Gastroesophageal sphincter (tissue), 4 donors: ENCODE results near the gene COL5A2. TPM values are rescaled to one million over a fixed set of nuclear protein-coding genes. Genes with fewer than 3 reads are reported as not detected.

Experiments
- ATAC-seq: fragments of 150-250 bp; one replicate; pipeline ENCODE4 v1.9.1; 2016; ENCODE audit warnings: mild to moderate bottlenecking, moderate library complexity
- H3K27ac ChIP-seq, 4 donors: fragments of 200-600 bp; sonication (generic) in 3 of 4; 1 replicate in 3 of 4; 2 replicates in 1 of 4; pipeline ENCODE4 v1.5.1; 2016 to 2019
- H3K27me3 ChIP-seq: fragments of 200-600 bp; sonication (generic); one replicate; pipeline ENCODE4 v1.5.1; 2019
- H3K36me3 ChIP-seq, 2 donors: fragments of 200-600 bp; sonication (generic); one replicate each; pipeline ENCODE4 v1.5.1; 2019; ENCODE audit warnings: control low read depth in 1 of 2
- H3K4me1 ChIP-seq, 3 donors: fragments of 200-600 bp; sonication (generic); 1 replicate in 2 of 3; 2 replicates in 1 of 3; pipeline ENCODE4 v1.5.1; 2016 to 2019; ENCODE audit warnings: control low read depth in 2 of 3
- H3K4me3 ChIP-seq, 2 donors: fragments of 200-600 bp; sonication (generic); one replicate each; pipeline ENCODE4 v1.5.1; 2019; ENCODE audit warnings: mild to moderate bottlenecking in 1 of 2, moderate library complexity in 1 of 2
- H3K9me3 ChIP-seq, 3 donors: fragments of 200-600 bp; sonication (generic); one replicate each; pipeline ENCODE4 v1.5.1; 2017 to 2019; ENCODE audit warnings: control low read depth in 2 of 3
- EP300 ChIP-seq: sonication (generic); formaldehyde crosslinking; IDR thresholded peaks from one replicate; pipeline ENCODE4 v1.6.1; 2017; ENCODE audit warnings: antibody characterized with exemption, mild to moderate bottlenecking
- POLR2A ChIP-seq, 2 donors: fragments of 450-650 bp; IDR thresholded peaks; one replicate each; pipeline ENCODE4 v1.6.1; 2017; ENCODE audit warnings: antibody characterized with exemption in 2 of 2, mild to moderate bottlenecking in 2 of 2, moderate library complexity in 1 of 2
- POLR2AphosphoS5 ChIP-seq: sonication (generic); formaldehyde crosslinking; IDR thresholded peaks from one replicate; pipeline ENCODE4 v1.6.1; 2017; ENCODE audit warnings: antibody characterized with exemption
- WGBS, 2 donors: methylation state at CpG; one replicate each; pipeline ENCODE4 v1.1.5; 2018; ENCODE audit warnings: low coverage in 1 of 2; 5-methylcytosine and 5-hydroxymethylcytosine counted together
- small RNA-seq, 4 donors: library from RNA; depleted of rRNA; stranded (forward); fragments of <200 nt; gene quantifications; one replicate each; pipeline ENCODE3, GENCODE V24; 2016
- total RNA-seq, 4 donors: library from RNA; depleted of rRNA; stranded (reverse); fragments of >200 nt; gene quantifications; one replicate each; pipeline ENCODE4 v1.1.0, GENCODE V29; 2016
- TF ChIP-seq, protein P1 (sequence below), 4 experiments: fragments of 200-600 bp in 2 of 4; fragments of 450-650 bp in 2 of 4; sonication (generic) in 1 of 4; IDR thresholded peaks; one replicate each; pipeline ENCODE4 v1.5.1; 2017 to 2019; ENCODE audit warnings: antibody characterized with exemption in 4 of 4, mild to moderate bottlenecking in 2 of 4, moderate library complexity in 2 of 4

COL5A2 gene
- total RNA-seq, 4 donors from 2014 or later, result 57.3 to 104 (median 80.9) TPM

DNA sequence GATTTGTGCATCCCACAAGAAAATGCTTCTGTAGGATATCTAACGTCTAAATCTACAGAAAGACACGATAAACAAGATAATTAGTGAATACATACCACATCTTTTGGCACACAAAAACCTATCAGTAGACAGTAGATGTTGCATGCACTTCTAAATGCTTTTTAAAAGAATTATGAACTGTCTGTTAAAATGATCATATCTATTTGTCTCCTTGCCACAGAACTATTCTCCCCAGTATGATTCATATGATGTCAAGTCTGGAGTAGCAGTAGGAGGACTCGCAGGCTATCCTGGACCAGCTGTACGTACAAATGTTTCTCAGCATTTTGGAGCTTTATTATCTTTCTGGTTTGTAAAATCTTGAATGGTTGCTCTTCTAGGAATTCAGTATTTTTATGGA is 192.7 kb downstream of the COL5A2 start:
- peak overlapping the region; percentile 36 to 86 (median 51) for H3K27ac ChIP-seq
- WGBS, 2 donors, result 25 to 46% methylated on average over 4 of the region's 4 CpGs
- H3K4me3 ChIP-seq, result no peak overlapping the region
- no peaks in the 10 kb centered on the region for H3K27me3 ChIP-seq
- H3K4me1 ChIP-seq, result peaks cover 0 to 40% (median 7%) of the 10 kb centered on the region in 3 donors
- no peaks in the 10 kb centered on the region for H3K9me3 ChIP-seq
- H3K36me3 ChIP-seq, result peaks cover 4 to 69% of the 10 kb centered on the region in 2 donors
- ATAC-seq, result no peak
- no peak for TF ChIP-seq POLR2AphosphoS5
- TF ChIP-seq, protein P1, sequence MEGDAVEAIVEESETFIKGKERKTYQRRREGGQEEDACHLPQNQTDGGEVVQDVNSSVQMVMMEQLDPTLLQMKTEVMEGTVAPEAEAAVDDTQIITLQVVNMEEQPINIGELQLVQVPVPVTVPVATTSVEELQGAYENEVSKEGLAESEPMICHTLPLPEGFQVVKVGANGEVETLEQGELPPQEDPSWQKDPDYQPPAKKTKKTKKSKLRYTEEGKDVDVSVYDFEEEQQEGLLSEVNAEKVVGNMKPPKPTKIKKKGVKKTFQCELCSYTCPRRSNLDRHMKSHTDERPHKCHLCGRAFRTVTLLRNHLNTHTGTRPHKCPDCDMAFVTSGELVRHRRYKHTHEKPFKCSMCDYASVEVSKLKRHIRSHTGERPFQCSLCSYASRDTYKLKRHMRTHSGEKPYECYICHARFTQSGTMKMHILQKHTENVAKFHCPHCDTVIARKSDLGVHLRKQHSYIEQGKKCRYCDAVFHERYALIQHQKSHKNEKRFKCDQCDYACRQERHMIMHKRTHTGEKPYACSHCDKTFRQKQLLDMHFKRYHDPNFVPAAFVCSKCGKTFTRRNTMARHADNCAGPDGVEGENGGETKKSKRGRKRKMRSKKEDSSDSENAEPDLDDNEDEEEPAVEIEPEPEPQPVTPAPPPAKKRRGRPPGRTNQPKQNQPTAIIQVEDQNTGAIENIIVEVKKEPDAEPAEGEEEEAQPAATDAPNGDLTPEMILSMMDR (IDR thresholded peaks at IDR 0.05), result no peak

GRCh38 chr2:188984680-188985079 is 194.9 kb downstream of the COL5A2 start:
- Histone ChIP-seq H3K4me1 (peaks cover 0 to 59% (median 9%) of the 10 kb centered on the region in 3 donors), H3K4me3 (no peak overlapping the region), H3K27me3 (no peaks in the 10 kb centered on the region), H3K27ac (peak overlapping the region; percentile 59 to 86 (median 66)), H3K9me3 (no peaks in the 10 kb centered on the region), H3K36me3 (peaks cover 4 to 47% of the 10 kb centered on the region in 2 donors)
- peak; percentile 82 for ATAC-seq
- 20 to 51% methylated on average over 5 of the region's 5 CpGs for WGBS, 2 donors
- TF ChIP-seq POLR2AphosphoS5, result peak; percentile 61
- TF ChIP-seq, protein P1 (IDR thresholded peaks at IDR 0.05), result no peak

DNA sequence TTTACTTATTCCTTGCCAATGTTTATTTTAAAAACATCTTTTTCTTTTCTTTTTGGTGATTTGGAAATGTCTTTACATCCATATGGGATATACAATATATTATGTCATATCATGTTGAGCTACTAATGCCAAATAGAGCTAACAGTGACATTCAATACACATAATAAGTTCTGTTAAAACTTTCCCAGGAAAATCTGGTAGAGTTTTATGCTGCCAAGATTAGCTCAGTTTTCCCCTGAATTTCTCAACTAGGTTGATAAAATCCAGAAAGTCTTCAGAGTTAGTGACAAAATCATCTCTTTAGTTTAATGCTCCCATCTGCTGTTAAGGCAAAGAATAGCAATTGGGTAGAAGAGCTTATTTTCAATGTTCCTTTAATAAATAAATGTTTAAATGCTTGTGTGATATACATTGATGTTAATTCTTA is 195.5 kb downstream of the COL5A2 start:
- H3K27me3 ChIP-seq, result no peaks in the 10 kb centered on the region
- H3K4me1 ChIP-seq, result peaks cover 0 to 65% (median 9%) of the 10 kb centered on the region in 3 donors
- H3K36me3 ChIP-seq, result peaks cover 4 to 41% of the 10 kb centered on the region in 2 donors
- no peak for TF ChIP-seq EP300
- TF ChIP-seq, protein P1 (IDR thresholded peaks at IDR 0.05), result peak; percentile 25 to 54 (median 36)
- TF ChIP-seq POLR2AphosphoS5, result no peak
- no peak for TF ChIP-seq POLR2A (IDR thresholded peaks at IDR 0.05)
- no peak overlapping the region for H3K4me3 ChIP-seq
- peak; percentile 72 for ATAC-seq
- H3K27ac ChIP-seq, result peak overlapping the region; percentile 59 to 86 (median 66)
- H3K9me3 ChIP-seq, result no peaks in the 10 kb centered on the region

DNA sequence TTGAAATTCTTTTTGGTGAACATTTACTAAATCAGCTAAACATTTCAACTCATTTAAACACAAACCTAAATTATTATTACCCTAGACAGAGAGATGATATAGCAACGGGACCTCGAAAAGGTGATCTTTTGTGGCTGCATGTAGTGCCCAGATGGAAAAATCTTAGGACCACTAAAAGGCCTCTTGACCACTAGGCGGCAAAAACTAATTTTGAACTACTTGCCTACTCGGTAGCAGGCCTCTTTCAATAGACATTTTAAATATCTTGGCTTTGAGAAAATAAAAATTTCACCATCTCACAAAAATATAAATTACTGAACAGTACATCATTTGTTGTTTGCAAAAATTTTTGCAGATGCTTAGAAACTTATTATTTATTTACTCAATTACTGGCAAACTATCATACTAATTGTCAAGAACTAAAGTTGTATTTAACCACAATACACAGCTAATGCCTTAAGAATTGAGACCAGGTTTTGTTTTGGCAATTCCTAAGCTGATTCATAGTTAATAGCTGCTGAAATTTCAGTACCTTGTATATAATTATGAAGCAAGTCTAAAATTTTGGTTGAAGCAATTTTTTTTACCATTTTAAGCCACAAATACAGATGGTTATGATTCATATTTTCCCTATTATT is 196.0 kb downstream of the COL5A2 start:
- Histone ChIP-seq H3K27ac (peak overlapping the region; percentile 59 to 86 (median 66)), H3K27me3 (no peaks in the 10 kb centered on the region), H3K36me3 (peaks cover 4 to 36% of the 10 kb centered on the region in 2 donors), H3K4me1 (peaks cover 0 to 68% (median 9%) of the 10 kb centered on the region in 3 donors), H3K4me3 (peak overlapping the region in 1 of 2 donors; percentile 10), H3K9me3 (no peaks in the 10 kb centered on the region)
- 30 to 58% methylated on average over 4 of the region's 4 CpGs for WGBS, 2 donors
- TF ChIP-seq EP300 (no peak), POLR2AphosphoS5 (peak; percentile 10)
- TF ChIP-seq, protein P1 (IDR thresholded peaks at IDR 0.05), result peak in 3 of 4 experiments; percentile 43 to 52 (median 46)
- peak; percentile 47 for ATAC-seq

Small RNAs within 50 kb of the gene (small RNA-seq; reads per million reads assigned to genes)
- 0 to 0.51 (median 0.41) reads per million in 4 donors for gene MIR3129

Other genes starting within 250 kb of the COL5A2 start
- 100 to 1,000 TPM; 211 to 408 (median 347) TPM for gene COL3A1, start 205.4 kb downstream of the COL5A2 start, total RNA-seq